Measurements from ENCODE around the gene KCTD2.

DNA sequence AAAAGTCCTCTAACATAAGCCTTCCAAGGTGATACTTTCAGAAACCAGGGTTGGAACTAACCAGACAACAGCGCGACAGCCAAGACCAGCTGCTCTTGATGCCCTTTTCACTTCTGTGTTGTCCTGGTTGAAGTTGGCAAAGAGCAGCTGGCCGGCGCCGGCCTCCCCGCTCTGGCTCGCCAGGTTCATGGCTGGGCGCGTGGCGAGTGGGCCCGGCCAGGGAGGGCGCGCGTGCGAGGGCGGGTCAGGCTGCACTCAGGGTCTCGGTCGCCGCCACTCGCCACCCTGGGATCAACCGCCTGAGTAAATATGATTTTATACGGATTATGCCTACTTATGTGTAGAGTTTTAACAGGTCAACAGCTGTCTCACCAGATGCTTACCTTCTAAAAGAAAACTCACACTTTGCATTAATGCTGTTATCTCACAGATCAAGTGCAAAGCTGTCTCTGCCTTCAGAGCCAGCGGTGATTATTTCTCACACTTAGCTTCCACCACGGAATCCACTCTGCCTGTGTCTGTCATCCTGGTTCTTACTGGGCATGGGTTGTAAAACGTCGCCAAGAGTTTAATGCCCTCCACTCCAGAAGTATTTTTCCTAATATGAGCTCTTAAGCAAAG lies 13.5 kb downstream of the KCTD2 start:
- TF ChIP-seq, protein P1, sequence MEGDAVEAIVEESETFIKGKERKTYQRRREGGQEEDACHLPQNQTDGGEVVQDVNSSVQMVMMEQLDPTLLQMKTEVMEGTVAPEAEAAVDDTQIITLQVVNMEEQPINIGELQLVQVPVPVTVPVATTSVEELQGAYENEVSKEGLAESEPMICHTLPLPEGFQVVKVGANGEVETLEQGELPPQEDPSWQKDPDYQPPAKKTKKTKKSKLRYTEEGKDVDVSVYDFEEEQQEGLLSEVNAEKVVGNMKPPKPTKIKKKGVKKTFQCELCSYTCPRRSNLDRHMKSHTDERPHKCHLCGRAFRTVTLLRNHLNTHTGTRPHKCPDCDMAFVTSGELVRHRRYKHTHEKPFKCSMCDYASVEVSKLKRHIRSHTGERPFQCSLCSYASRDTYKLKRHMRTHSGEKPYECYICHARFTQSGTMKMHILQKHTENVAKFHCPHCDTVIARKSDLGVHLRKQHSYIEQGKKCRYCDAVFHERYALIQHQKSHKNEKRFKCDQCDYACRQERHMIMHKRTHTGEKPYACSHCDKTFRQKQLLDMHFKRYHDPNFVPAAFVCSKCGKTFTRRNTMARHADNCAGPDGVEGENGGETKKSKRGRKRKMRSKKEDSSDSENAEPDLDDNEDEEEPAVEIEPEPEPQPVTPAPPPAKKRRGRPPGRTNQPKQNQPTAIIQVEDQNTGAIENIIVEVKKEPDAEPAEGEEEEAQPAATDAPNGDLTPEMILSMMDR (IDR thresholded peaks at IDR 0.05; ENCODE audit: poor library complexity) = no peak
- no peak for TF ChIP-seq EZH2phosphoT487 (IDR thresholded peaks at IDR 0.05; ENCODE audit: low read depth, severe bottlenecking, unreplicated experiment)

Measured in hepatocyte (in vitro differentiated cells).